ENCODE results near the gene PHF21B. TPM values are rescaled to one million over a fixed set of nuclear protein-coding genes. Genes with fewer than 3 reads are reported as not detected.
"Not testable (repeated sequence)": the region's sequence is repeated elsewhere in the genome, so short reads cannot be mapped to it uniquely, and the experiment has no call there.

The PHF21B gene
- total RNA-seq, 2 experiments from 2014 or later = 0.92 to 1.1 TPM

- Mint-ChIP-seq H3K9me3 (no peaks in the 10 kb centered on the region), H3K36me3 (ENCODE audit: low read depth) (no peaks in the 10 kb centered on the region), H3K27ac (no peak overlapping the region), H3K27me3 (peaks cover 24% of the 10 kb centered on the region), H3K4me3 (no peak overlapping the region), H3K4me1 (ENCODE audit: low read depth) (peaks cover 1% of the 10 kb centered on the region)
- ATAC-seq = no peak
- ChIA-PET CTCF (interaction anchor here (0.8 to 1.1 kb wide), 2 partner anchors 43 to 49 kb away, joined by 3 to 4 read pairs; no protein-coding TSS in a partner anchor), POLR2A (no interaction called here)
- DNase-seq = no peak
- intact Hi-C loops (cut with micrococcal nuclease) = no loop called here
- TF ChIP-seq, protein P1, sequence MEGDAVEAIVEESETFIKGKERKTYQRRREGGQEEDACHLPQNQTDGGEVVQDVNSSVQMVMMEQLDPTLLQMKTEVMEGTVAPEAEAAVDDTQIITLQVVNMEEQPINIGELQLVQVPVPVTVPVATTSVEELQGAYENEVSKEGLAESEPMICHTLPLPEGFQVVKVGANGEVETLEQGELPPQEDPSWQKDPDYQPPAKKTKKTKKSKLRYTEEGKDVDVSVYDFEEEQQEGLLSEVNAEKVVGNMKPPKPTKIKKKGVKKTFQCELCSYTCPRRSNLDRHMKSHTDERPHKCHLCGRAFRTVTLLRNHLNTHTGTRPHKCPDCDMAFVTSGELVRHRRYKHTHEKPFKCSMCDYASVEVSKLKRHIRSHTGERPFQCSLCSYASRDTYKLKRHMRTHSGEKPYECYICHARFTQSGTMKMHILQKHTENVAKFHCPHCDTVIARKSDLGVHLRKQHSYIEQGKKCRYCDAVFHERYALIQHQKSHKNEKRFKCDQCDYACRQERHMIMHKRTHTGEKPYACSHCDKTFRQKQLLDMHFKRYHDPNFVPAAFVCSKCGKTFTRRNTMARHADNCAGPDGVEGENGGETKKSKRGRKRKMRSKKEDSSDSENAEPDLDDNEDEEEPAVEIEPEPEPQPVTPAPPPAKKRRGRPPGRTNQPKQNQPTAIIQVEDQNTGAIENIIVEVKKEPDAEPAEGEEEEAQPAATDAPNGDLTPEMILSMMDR (IDR thresholded peaks at IDR 0.05) = no peak
Measured at GRCh38 chr22:45053094-45053493, 43.3 kb upstream of the PHF21B start.

DNA sequence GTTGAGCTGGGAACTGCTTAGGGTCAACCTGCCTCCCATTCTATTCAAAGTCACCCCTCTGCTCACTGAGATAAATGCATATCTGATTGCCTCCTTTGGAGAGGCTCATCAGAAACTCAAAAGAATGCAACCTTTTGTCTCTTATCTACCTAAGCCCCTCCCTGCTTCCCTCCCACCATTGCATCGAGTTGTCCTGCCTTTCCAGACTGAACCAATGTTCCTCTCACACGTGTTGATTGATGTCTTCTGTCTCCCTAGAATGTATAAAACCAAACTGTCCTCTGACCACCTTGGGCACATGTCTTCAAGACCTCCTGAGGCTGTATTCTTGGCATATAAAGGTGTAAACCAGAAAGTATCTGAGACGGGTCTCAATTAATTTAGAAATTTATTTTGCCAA is 42.9 kb upstream of the PHF21B start:
- CTCF ChIA-PET = interaction anchor here (0.8 to 1.1 kb wide), 2 partner anchors 44 to 49 kb away, joined by 3 to 4 read pairs; no protein-coding TSS in a partner anchor
- intact Hi-C loops (cut with micrococcal nuclease) = not testable (repeated sequence)

DNA sequence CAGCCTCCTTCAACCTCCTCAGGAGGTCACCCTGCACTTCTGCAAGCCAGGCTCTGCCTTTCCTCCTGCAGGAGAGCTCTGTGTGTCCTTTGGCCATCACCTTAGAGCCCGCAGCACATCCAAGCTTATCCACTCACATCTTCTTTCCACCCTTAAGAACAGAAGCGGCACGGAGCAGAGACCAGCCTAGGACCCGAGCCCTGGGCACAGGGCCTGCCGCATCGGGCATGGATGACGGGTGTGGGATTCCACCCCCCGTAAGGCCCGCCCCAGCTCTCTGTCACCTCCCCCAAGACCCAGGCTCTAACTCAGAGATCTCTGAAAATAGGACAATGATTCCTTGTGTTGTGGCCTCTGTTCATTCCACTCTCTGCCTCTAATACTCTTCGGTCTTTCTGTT is 42.1 kb upstream of the PHF21B start:
- no peak for ATAC-seq
- no peaks in the 10 kb centered on the region for H3K4me1 Mint-ChIP-seq (ENCODE audit: low read depth)
- peaks cover under 1% of the 10 kb centered on the region for H3K9me3 Mint-ChIP-seq
- CTCF ChIA-PET = no interaction called here
- H3K27ac Mint-ChIP-seq = no peak overlapping the region
- H3K4me3 Mint-ChIP-seq = no peak overlapping the region
- TF ChIP-seq, protein P1 (IDR thresholded peaks at IDR 0.05) = no peak
- H3K36me3 Mint-ChIP-seq (ENCODE audit: low read depth) = no peaks in the 10 kb centered on the region
- intact Hi-C loops (cut with micrococcal nuclease) = no loop called here
- peaks cover 29% of the 10 kb centered on the region for H3K27me3 Mint-ChIP-seq
- POLR2A ChIA-PET = no interaction called here
- no peak for DNase-seq

More for the DNA sequence above, 42.9 kb upstream of the PHF21B start:
- peaks cover 24% of the 10 kb centered on the region for H3K27me3 Mint-ChIP-seq
- H3K27ac Mint-ChIP-seq; ATAC-seq; POLR2A ChIA-PET; H3K4me3 Mint-ChIP-seq; H3K4me1 Mint-ChIP-seq (ENCODE audit: low read depth); H3K36me3 Mint-ChIP-seq (ENCODE audit: low read depth); DNase-seq; H3K9me3 Mint-ChIP-seq: not testable (repeated sequence)

GRCh38 chr22:45051419-45051818 is 41.6 kb upstream of the PHF21B start:
- CTCF ChIA-PET = no interaction called here
- intact Hi-C loops (cut with micrococcal nuclease) = no loop called here

GRCh38 chr22:45047260-45047659 is 37.5 kb upstream of the PHF21B start:
- H3K27me3 Mint-ChIP-seq = peaks cover 36% of the 10 kb centered on the region
- TF ChIP-seq, protein P1 (IDR thresholded peaks at IDR 0.05) = no peak
- no peak for DNase-seq
- peaks cover 4% of the 10 kb centered on the region for H3K9me3 Mint-ChIP-seq
- intact Hi-C loops (cut with micrococcal nuclease) = no loop called here
- no peaks in the 10 kb centered on the region for H3K36me3 Mint-ChIP-seq (ENCODE audit: low read depth)
- H3K4me3 Mint-ChIP-seq = no peak overlapping the region
- ChIA-PET POLR2A (no interaction called here), CTCF (no interaction called here)
- no peak for ATAC-seq
- H3K4me1 Mint-ChIP-seq (ENCODE audit: low read depth) = no peaks in the 10 kb centered on the region
- H3K27ac Mint-ChIP-seq = no peak overlapping the region

More at GRCh38 chr22:45051419-45051818, 41.6 kb upstream of the PHF21B start:
- Mint-ChIP-seq H3K36me3 (ENCODE audit: low read depth) (no peaks in the 10 kb centered on the region), H3K4me1 (ENCODE audit: low read depth) (no peaks in the 10 kb centered on the region), H3K4me3 (no peak overlapping the region), H3K27me3 (peaks cover 33% of the 10 kb centered on the region), H3K9me3 (peaks cover 4% of the 10 kb centered on the region), H3K27ac (no peak overlapping the region)
- DNase-seq = no peak
- POLR2A ChIA-PET = no interaction called here
- no peak for ATAC-seq
- TF ChIP-seq, protein P1 (IDR thresholded peaks at IDR 0.05) = no peak

DNA sequence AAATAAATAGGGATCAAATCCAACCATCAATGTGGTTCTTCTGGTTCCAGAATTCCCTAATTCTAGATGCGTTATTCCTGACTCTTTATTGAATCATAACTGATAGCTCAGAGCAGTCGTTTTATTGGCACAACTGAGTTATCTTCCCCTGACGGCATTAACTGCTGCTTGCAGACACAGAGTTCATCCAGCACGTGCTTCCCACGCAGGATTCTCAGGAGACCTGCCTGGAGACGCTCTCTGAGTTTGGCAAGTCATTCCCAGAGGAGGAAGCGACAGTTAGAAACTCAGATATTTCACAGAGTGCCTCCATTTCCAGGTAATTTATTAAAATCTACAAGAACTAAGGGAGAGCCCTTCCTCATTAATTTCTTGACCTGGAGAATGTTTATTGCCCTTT is 35.4 kb upstream of the PHF21B start:
- H3K27me3 Mint-ChIP-seq = peaks cover 30% of the 10 kb centered on the region

More for the DNA sequence above, 35.4 kb upstream of the PHF21B start:
- Mint-ChIP-seq H3K27ac (no peak overlapping the region), H3K36me3 (ENCODE audit: low read depth) (no peaks in the 10 kb centered on the region), H3K4me3 (no peak overlapping the region), H3K9me3 (peaks cover 4% of the 10 kb centered on the region), H3K4me1 (ENCODE audit: low read depth) (no peaks in the 10 kb centered on the region)
- ATAC-seq = no peak
- no peak for DNase-seq
- POLR2A ChIA-PET = no interaction called here
- intact Hi-C loops (cut with micrococcal nuclease) = no loop called here
- CTCF ChIA-PET = no interaction called here
- TF ChIP-seq, protein P1 (IDR thresholded peaks at IDR 0.05) = no peak

Measured in activated CD8-positive, alpha-beta T cell treated with anti-CD3 and anti-CD28 coated beads for 36 hours (primary cell).